Measurements from ENCODE around the gene BOLA2B. TPM values are rescaled to one million over a fixed set of nuclear protein-coding genes. Genes with fewer than 3 reads are reported as not detected.

The BOLA2B gene
- total RNA-seq, 1 donor from 2014 or later: 86.5 TPM

DNA sequence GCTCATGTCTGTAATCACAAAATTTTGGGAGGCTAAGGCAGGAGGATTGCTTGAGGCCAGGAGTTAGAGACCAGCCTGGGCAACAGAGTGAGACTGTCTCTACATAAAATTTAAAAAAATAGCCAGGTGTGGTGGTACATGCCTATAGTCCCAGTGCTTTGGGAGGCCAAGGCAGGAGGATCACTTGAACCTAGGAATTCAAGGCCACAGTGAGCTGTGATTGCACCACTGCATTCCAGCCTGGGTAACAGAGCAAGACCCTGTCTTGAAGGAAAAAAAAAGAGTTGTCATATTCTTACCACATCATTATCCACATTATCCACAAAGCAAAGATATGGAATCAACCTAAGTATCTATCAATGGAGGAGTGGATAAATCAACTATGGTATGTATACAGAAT lies 49.4 kb downstream of the BOLA2B start:
- Mint-ChIP-seq H3K9me3 (ENCODE audit: low read depth) (peaks cover under 1% of the 10 kb centered on the region), H3K36me3 (ENCODE audit: low read depth) (no peaks in the 10 kb centered on the region), H3K4me3 (ENCODE audit: unreplicated experiment) (no peak overlapping the region), H3K27ac (ENCODE audit: unreplicated experiment) (no peak overlapping the region), H3K27me3 (ENCODE audit: low read depth) (no peaks in the 10 kb centered on the region), H3K4me1 (ENCODE audit: low read depth) (no peaks in the 10 kb centered on the region)
- no peak for DNase-seq (ENCODE audit: low spot score)
- TF ChIP-seq, protein P1, sequence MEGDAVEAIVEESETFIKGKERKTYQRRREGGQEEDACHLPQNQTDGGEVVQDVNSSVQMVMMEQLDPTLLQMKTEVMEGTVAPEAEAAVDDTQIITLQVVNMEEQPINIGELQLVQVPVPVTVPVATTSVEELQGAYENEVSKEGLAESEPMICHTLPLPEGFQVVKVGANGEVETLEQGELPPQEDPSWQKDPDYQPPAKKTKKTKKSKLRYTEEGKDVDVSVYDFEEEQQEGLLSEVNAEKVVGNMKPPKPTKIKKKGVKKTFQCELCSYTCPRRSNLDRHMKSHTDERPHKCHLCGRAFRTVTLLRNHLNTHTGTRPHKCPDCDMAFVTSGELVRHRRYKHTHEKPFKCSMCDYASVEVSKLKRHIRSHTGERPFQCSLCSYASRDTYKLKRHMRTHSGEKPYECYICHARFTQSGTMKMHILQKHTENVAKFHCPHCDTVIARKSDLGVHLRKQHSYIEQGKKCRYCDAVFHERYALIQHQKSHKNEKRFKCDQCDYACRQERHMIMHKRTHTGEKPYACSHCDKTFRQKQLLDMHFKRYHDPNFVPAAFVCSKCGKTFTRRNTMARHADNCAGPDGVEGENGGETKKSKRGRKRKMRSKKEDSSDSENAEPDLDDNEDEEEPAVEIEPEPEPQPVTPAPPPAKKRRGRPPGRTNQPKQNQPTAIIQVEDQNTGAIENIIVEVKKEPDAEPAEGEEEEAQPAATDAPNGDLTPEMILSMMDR (IDR thresholded peaks at IDR 0.05): no peak

DNA sequence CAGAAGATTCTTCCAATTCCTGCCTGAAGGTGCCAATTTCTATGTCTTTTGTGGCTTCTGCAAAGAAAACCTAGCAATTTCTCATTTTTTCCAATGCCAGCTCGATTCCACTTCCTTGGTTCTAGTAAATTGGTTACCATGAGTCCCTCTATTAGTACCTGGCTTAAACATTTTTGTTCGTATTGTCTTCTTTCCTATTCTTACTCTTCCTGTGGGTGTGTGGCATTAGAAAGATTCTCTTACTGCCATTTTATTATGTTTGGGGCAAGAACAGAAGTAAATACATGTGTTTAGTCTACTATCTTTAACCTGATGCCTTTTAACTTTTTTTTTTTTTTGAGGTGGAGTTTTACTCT lies 50.1 kb downstream of the BOLA2B start:
- TF ChIP-seq, protein P1 (IDR thresholded peaks at IDR 0.05): no peak
- H3K4me3 Mint-ChIP-seq (ENCODE audit: unreplicated experiment): no peak overlapping the region
- no peaks in the 10 kb centered on the region for H3K36me3 Mint-ChIP-seq (ENCODE audit: low read depth)
- H3K9me3 Mint-ChIP-seq (ENCODE audit: low read depth): no peaks in the 10 kb centered on the region
- no peak for DNase-seq (ENCODE audit: low spot score)
- H3K4me1 Mint-ChIP-seq (ENCODE audit: low read depth): no peaks in the 10 kb centered on the region
- H3K27ac Mint-ChIP-seq (ENCODE audit: unreplicated experiment): no peak overlapping the region
- H3K27me3 Mint-ChIP-seq (ENCODE audit: low read depth): no peaks in the 10 kb centered on the region

Other genes with a start within 250 kb of the BOLA2B start
- 111 to 122 TPM (median 120 TPM) in 3 replicates for gene TMEM219, start 231.6 kb downstream of the BOLA2B start, total RNA-seq
- 50.0 to 56.6 TPM (median 50.1 TPM) in 3 replicates for gene TAOK2, start 219.8 kb downstream of the BOLA2B start, total RNA-seq
- gene HIRIP3, start 198.0 kb downstream of the BOLA2B start, total RNA-seq: 8.4 to 14.0 TPM (median 9.9 TPM) in 3 replicates
- gene INO80E, start 197.4 kb downstream of the BOLA2B start, total RNA-seq: 57.1 to 68.5 TPM (median 64.6 TPM) in 3 replicates
- gene DOC2A, start 182.6 kb downstream of the BOLA2B start, total RNA-seq: 0.15 to 0.29 TPM in 2 of 3 replicates, not detected in the other
- gene C16orf92, start 170.5 kb downstream of the BOLA2B start, total RNA-seq: not detected in 3 replicates
- 0.28 to 0.77 TPM (median 0.44 TPM) in 3 replicates for gene TLCD3B, start 162.4 kb downstream of the BOLA2B start, total RNA-seq
- 865 to 1,101 TPM (median 1,094 TPM) in 3 replicates for gene ALDOA, start 127.9 kb downstream of the BOLA2B start, total RNA-seq
- 81.0 to 90.3 TPM (median 84.7 TPM) in 3 replicates for gene PPP4C, start 117.7 kb downstream of the BOLA2B start, total RNA-seq
- 0.34 to 0.59 TPM (median 0.55 TPM) in 3 replicates for gene TBX6, start 101.7 kb downstream of the BOLA2B start, total RNA-seq
- gene YPEL3, start 97.5 kb downstream of the BOLA2B start, total RNA-seq: 23.3 to 31.9 TPM (median 28.1 TPM) in 3 replicates
- gene GDPD3, start 80.1 kb downstream of the BOLA2B start, total RNA-seq: 1.9 to 3.2 TPM (median 2.2 TPM) in 3 replicates
- 40.9 to 42.0 TPM (median 41.9 TPM) in 3 replicates for gene MAPK3, start 70.4 kb downstream of the BOLA2B start, total RNA-seq
- 2.2 to 3.0 TPM (median 2.9 TPM) in 3 replicates for gene CORO1A, start 10.1 kb downstream of the BOLA2B start, total RNA-seq
- gene SLX1A, start 209 bp upstream of the BOLA2B start, total RNA-seq: 16.1 to 44.4 TPM (median 36.9 TPM) in 3 replicates
- gene SULT1A3, start 5.6 kb upstream of the BOLA2B start, total RNA-seq: 14.1 to 16.6 TPM (median 14.7 TPM) in 3 replicates
- 5.6 to 9.9 TPM (median 9.8 TPM) in 3 replicates for gene NPIPB13, start 54.8 kb upstream of the BOLA2B start, total RNA-seq
- gene CD2BP2, start 161.6 kb upstream of the BOLA2B start, total RNA-seq: 53.2 to 61.0 TPM (median 55.8 TPM) in 3 replicates
- gene TBC1D10B, start 176.8 kb upstream of the BOLA2B start, total RNA-seq: 43.3 to 48.6 TPM (median 44.2 TPM) in 3 replicates
- gene MYL11, start 181.1 kb upstream of the BOLA2B start, total RNA-seq: 0.82 to 2.2 TPM (median 1.4 TPM) in 3 replicates
- 0.85 to 1.7 TPM (median 1.3 TPM) in 3 replicates for gene SEPTIN1, start 188.9 kb upstream of the BOLA2B start, total RNA-seq
- gene ZNF48, start 201.8 kb upstream of the BOLA2B start, total RNA-seq: 10.6 to 11.8 TPM (median 10.8 TPM) in 3 replicates
- 10.2 to 16.3 TPM (median 10.8 TPM) in 3 replicates for gene ZNF771, start 213.9 kb upstream of the BOLA2B start, total RNA-seq
- 25.5 to 33.8 TPM (median 26.4 TPM) in 3 replicates for gene DCTPP1, start 236.4 kb upstream of the BOLA2B start, total RNA-seq

Data from chondrocyte (in vitro differentiated cells).